GM10847 (cell line): ENCODE data around the gene GPRIN1.

ENCODE experiments used
- POLR2A ChIP-seq: IDR thresholded peaks from 2 replicates; pipeline ENCODE4 v1.6.1; 2011; ENCODE audit not compliant: insufficient read length; ENCODE audit errors: extremely low read depth

GPRIN1 gene

GRCh38 chr5:176646049-176646706 is 36.2 kb upstream of the GPRIN1 start:
- TF ChIP-seq POLR2A: no peak

DNA sequence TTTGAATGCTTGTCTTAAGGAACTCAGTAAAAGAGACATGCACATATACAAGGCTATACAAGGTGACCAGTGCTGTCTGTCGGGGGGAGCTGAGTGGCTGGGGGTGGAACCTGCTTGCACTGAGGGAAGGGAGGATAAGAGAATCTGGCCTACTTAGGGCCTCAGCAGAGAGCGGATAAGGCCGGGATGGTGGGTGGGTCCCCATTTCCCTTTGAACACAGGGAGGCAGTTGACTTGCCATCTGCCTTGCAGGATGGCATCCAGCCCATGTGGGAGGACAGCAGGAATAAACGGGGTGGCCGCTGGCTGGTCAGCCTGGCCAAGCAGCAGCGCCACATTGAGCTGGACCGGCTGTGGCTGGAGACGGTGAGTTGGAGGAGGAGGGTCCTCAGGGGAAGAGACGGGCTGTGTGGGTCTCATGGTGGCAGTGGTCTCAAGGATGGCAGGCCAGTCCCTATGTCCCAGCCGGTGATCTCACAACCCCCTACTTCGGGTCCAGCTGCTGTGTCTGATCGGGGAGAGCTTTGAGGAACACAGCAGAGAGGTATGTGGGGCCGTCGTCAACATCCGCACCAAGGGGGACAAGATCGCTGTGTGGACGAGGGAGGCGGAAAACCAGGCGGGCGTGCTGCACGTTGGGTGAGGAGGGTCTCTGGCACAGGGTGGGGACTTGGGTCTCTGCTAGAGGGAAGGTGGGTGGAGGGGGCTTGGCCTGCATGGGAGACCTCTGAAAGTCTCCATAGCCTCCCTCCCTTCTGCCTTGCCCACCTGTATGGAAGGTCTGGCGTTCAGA is 35.1 kb upstream of the GPRIN1 start:
- no peak for TF ChIP-seq POLR2A

- no peak for TF ChIP-seq POLR2A
These were observed 34.3 kb upstream of the GPRIN1 start for GRCh38 chr5:176644294-176644693.

GRCh38 chr5:176643491-176644219 is 33.7 kb upstream of the GPRIN1 start:
- no peak for TF ChIP-seq POLR2A

- TF ChIP-seq POLR2A: no peak
These were observed 32.9 kb upstream of the GPRIN1 start for GRCh38 chr5:176642675-176643490.

DNA sequence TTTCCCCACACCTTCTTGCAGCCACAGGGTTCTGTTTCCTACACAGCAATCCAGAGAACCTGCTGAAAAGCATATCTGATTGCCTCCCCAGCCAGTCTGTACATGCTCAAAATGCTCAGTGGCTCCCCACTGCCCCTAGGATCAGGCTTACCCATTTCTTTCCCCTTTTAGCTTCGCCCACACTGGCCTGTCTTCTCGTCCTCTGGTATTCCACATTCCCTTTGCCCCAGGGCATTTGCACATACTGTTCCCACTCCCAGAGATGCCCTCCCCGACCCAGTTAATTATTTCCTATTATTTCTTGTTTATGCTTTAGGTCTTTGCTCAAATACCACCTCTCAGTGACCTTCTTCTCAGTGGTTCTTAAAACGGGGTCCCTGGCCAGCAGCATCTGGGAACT is 30.7 kb upstream of the GPRIN1 start:
- no peak for TF ChIP-seq POLR2A

DNA sequence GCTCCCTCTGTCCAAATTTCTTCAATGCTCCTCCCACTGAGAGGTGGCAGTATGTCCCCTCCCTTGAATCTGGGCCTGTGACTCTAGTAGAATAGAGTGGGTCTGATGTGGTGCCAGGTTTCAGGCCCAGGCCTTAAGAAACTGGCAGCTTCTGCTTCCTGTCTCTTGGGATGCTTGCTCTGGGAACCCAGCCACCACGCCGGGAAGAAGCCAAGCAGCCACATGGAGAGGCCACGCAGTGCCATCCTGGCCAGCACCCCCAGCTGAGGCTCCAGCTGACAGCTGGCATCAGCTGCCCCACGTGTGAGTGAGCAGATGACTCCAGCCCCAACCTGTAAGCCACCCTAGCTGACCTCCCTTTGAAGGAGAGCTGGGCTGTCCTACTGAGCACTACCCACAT is 30.0 kb upstream of the GPRIN1 start:
- no peak for TF ChIP-seq POLR2A

GRCh38 chr5:176639208-176639607 is 29.3 kb upstream of the GPRIN1 start:
- TF ChIP-seq POLR2A: no peak

- TF ChIP-seq POLR2A: no peak
These were observed 28.5 kb upstream of the GPRIN1 start for GRCh38 chr5:176638437-176638836.

DNA sequence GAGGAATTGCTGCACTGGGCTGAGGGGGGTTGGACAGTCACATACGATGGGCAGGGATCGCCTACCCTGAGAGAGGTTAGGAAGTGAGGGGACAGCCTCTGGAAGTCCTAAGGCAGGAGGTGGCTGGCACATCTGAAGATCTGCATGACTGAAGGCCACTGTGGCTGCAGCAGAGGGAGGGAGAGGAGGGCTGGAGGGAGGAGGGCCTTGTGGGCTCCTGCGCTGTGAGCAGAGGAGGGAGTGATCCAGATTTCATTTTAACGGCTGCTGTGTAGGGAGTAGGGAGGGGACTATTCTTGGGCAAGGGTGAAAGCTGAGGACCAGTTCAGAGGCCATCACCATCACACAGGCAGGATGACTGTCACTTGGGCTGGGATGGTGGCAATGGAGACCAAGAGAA is 27.6 kb upstream of the GPRIN1 start:
- TF ChIP-seq POLR2A: no peak

- TF ChIP-seq POLR2A: no peak
These were observed 26.5 kb upstream of the GPRIN1 start for GRCh38 chr5:176636426-176636825.

GRCh38 chr5:176633598-176633997 is 23.6 kb upstream of the GPRIN1 start:
- TF ChIP-seq POLR2A: no peak

- no peak for TF ChIP-seq POLR2A
These were observed 22.8 kb upstream of the GPRIN1 start for GRCh38 chr5:176632745-176633144.

DNA sequence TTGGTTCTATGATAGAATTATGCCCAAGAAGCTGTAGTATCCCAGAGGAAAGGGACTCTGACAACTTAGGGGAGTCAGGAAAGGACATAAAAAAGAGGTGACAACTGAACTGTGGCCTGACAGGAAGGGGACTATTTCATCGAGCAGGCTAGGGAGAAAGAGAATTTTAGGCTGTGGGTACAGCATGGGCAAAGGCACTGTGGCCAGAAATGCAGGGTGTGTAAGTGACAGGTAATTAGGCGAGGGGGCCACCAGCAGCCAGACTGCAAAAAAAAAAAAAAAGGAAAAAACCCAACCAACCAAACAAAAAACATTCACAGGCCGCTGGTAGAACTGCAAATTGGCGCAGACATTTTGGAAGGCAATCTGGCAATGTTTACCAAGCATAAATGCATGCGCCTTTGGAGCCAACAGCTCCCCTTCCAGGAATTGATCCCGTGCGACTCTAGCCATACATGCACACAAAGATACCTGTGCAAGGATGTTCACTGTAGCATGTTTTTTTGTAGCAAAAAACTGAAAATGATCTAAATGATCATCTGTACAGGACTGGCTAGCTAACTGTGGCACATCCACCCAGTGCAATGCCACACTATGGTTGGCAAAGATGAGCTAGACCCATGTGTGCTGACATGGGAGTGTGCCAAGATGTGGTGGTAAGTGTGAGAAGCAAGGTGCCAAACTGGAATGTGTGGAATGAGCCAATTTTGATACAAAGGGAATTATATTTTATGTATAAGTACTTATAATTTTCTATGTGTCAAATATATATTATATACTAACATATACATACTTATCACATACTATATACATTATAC is 21.6 kb upstream of the GPRIN1 start:
- TF ChIP-seq POLR2A: no peak

- TF ChIP-seq POLR2A: no peak
These were observed 20.8 kb upstream of the GPRIN1 start for GRCh38 chr5:176630681-176631222.
